K562 (cell line): ENCODE data around the gene GARRE1. TPM values are rescaled to one million over a fixed set of nuclear protein-coding genes. Genes with fewer than 3 reads are reported as not detected.

ENCODE experiments used
- CAMTA2 ChIP-seq: fragments of 250-450 bp; sonication (Bioruptor Pico); conservative IDR thresholded peaks from 2 replicates; pipeline ENCODE4 v1.5.1; 2022
- DPF2 ChIP-seq: fragments of 450-650 bp; IDR thresholded peaks from 2 replicates; pipeline ENCODE4 v1.6.1; 2016
- EGR1 ChIP-seq: fragments of 450-650 bp; conservative IDR thresholded peaks from 2 replicates; pipeline ENCODE4 v1.6.1; 2017; ENCODE audit warnings: mild to moderate bottlenecking
- EP400 ChIP-seq: fragments of 450-650 bp; IDR thresholded peaks from 2 replicates; pipeline ENCODE4 v1.6.1; 2017; ENCODE audit warnings: antibody characterized with exemption, mild to moderate bottlenecking, moderate library complexity
- IRF2 ChIP-seq: sonication (generic); formaldehyde crosslinking; IDR thresholded peaks from 2 replicates; pipeline ENCODE4 v1.8.1; 2022; ENCODE audit warnings: mild to moderate bottlenecking, missing genetic modification reagents
- LARP7 ChIP-seq: fragments of 450-650 bp; IDR thresholded peaks from 2 replicates; pipeline ENCODE4 v1.6.1; 2016
- MIER1 ChIP-seq: fragments of 450-650 bp; IDR thresholded peaks from 2 replicates; pipeline ENCODE4 v1.6.1; 2016; ENCODE audit warnings: antibody characterized with exemption, mild to moderate bottlenecking, low read depth
- POLR3A ChIP-seq: IDR thresholded peaks from 2 replicates; pipeline ENCODE4 v1.6.1; 2011; ENCODE audit warnings: borderline replicate concordance, mild to moderate bottlenecking, moderate library complexity; ENCODE audit not compliant: insufficient read length, insufficient read depth; ENCODE audit errors: extremely low read depth
- RBM14 ChIP-seq: fragments of 200-400 bp; formaldehyde crosslinking; IDR thresholded peaks from 2 replicates; pipeline ENCODE4 v1.6.1; 2018; ENCODE audit warnings: low read depth, mild to moderate bottlenecking, low read length, moderate library complexity, borderline replicate concordance; ENCODE audit not compliant: insufficient read depth
- SETDB1 ChIP-seq: IDR thresholded peaks from one replicate; pipeline ENCODE4 v1.6.1; 2012; ENCODE audit warnings: low read length, control low read depth, inconsistent platforms
- TAF15 ChIP-seq: fragments of 200-400 bp; formaldehyde crosslinking; IDR thresholded peaks from 2 replicates; pipeline ENCODE4 v1.6.1; 2017; ENCODE audit warnings: mild to moderate bottlenecking, low read depth, low read length, moderate library complexity
- TAF9B ChIP-seq: fragments of 450-650 bp; IDR thresholded peaks from 2 replicates; pipeline ENCODE4 v1.6.1; 2018; ENCODE audit warnings: mild to moderate bottlenecking; ENCODE audit not compliant: partially characterized antibody
- TCFL5 ChIP-seq: fragments of 250-450 bp; sonication (Bioruptor Pico); conservative IDR thresholded peaks from 2 replicates; pipeline ENCODE4 v1.6.1; 2021; ENCODE audit warnings: mild to moderate bottlenecking, moderate library complexity, matching md5 sums
- ZNF717 ChIP-seq: fragments of 250-450 bp; sonication (Bioruptor Pico); IDR thresholded peaks from 2 replicates; pipeline ENCODE4 v1.5.0; 2021
- polyA plus RNA-seq, 8 experiments: library from polyadenylated mRNA; depleted of rRNA in 4 of 8; stranded (reverse) in 5 of 8; unstranded in 3 of 8; fragments of >200 nt; fragmentation: Nextera tagmentation in 2 of 8; fragmentation: Illumina TruSeq in 1 of 8; extraction: Ambion mirVana in 2 of 8; extraction: Trizol in 1 of 8; gene quantifications; 2 replicates each; pipeline versions ENCODE4 v1.2.1 to v1.2.3, GENCODE V29; 2011 to 2014; ENCODE audit warnings: inconsistent platforms in 1 of 8, missing spikeins in 1 of 8
- total RNA-seq, 7 experiments: library from RNA; depleted of rRNA in 6 of 7; stranded (reverse); fragments of >200 nt in 6 of 7; fragmentation: Illumina TruSeq in 2 of 7; extraction: Trizol in 2 of 7; gene quantifications; 2 replicates each; pipeline versions ENCODE4 v1.2.1 to v1.2.3, GENCODE V29; 2011 to 2021; ENCODE audit warnings: low replicate concordance in 1 of 7
- TF ChIP-seq, protein P1 (sequence below): fragments of 150-350 bp; IDR thresholded peaks from 2 replicates; pipeline ENCODE4 v1.6.1; 2014; ENCODE audit warnings: low read depth, mild to moderate bottlenecking, low read length, borderline replicate concordance
- TF ChIP-seq, protein P2 (sequence below), 2 experiments: fragments of 450-650 bp in 1 of 2; sonication (generic) in 1 of 2; formaldehyde crosslinking; conservative IDR thresholded peaks; 2 replicates each; pipeline versions ENCODE4 v1.4.0 to v1.8.1; 2020 to 2022; ENCODE audit warnings: mild to moderate bottlenecking in 1 of 2, missing genetic modification reagents in 1 of 2
- TF ChIP-seq, protein P3 (sequence below): fragments of 250-450 bp; sonication (Bioruptor Pico); IDR thresholded peaks from 2 replicates; pipeline ENCODE4 v1.8.0; 2021; ENCODE audit warnings: moderate library complexity, mild to moderate bottlenecking, inconsistent platforms
- TF ChIP-seq, protein P4 (sequence below): fragments of 250-450 bp; sonication (Bioruptor Pico); IDR thresholded peaks from 2 replicates; pipeline ENCODE4 v1.8.0; 2022; ENCODE audit warnings: moderate library complexity, mild to moderate bottlenecking, inconsistent platforms
- TF ChIP-seq, protein P5 (sequence below): fragments of 250-450 bp; sonication (Bioruptor Pico); IDR thresholded peaks from 2 replicates; pipeline ENCODE4 v1.4.0; 2020; ENCODE audit warnings: mild to moderate bottlenecking, moderate library complexity
- TF ChIP-seq, protein P6 (sequence below): sonication (generic); formaldehyde crosslinking; IDR thresholded peaks from 2 replicates; pipeline ENCODE4 v1.8.1; 2023; ENCODE audit warnings: mild to moderate bottlenecking, missing genetic modification reagents

The GARRE1 gene
- total and polyA plus RNA-seq, 9 of the 15 experiments (the other 6 are each of a cell fraction or from before 2014, with no cell fraction given): 1.6 to 12.8 (median 7.5) TPM

DNA sequence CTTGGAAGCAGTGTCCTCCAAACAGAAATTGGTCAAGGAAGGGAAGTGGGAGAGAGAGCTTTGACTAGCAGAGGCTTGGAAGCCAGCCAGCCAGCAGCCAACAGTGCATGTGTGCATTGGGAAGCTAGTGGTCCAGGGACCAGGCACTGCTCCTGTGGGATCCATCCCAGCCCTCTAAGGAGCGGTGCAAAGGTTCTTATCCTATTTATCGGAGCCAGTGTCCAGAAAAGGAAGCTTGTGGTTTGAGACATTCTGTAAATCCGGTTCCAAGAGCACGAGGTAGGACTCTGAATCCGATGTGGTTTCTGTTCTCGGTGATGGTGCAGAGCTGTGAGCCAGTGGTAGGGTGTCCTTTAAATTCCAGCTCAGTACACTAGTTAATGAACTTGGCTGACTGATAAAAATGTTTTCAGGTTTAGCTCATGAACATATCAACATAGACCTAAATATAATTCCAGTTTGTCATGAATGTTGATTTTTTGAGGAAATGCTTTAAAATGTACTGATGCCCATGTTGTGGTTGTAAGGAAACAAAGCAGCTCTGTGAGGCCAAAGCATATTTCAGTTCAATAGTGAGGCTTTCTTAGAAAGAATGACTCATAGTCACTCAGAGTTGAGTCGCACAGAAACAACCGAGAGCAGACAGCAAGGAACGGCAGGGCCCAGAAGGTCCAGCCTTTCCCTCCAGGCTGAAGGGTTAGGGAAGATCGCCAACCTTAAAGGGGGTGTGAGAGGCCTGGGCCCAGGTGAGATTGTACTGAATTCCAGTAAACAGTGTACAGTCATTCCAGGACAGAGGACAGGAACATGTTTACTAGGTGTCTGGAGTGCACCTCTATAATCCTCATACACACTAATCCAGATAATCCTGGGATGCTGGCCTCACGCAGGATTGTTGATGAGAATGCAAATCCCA is 21.5 kb upstream of the GARRE1 start (continued):
- TF ChIP-seq, protein P1, sequence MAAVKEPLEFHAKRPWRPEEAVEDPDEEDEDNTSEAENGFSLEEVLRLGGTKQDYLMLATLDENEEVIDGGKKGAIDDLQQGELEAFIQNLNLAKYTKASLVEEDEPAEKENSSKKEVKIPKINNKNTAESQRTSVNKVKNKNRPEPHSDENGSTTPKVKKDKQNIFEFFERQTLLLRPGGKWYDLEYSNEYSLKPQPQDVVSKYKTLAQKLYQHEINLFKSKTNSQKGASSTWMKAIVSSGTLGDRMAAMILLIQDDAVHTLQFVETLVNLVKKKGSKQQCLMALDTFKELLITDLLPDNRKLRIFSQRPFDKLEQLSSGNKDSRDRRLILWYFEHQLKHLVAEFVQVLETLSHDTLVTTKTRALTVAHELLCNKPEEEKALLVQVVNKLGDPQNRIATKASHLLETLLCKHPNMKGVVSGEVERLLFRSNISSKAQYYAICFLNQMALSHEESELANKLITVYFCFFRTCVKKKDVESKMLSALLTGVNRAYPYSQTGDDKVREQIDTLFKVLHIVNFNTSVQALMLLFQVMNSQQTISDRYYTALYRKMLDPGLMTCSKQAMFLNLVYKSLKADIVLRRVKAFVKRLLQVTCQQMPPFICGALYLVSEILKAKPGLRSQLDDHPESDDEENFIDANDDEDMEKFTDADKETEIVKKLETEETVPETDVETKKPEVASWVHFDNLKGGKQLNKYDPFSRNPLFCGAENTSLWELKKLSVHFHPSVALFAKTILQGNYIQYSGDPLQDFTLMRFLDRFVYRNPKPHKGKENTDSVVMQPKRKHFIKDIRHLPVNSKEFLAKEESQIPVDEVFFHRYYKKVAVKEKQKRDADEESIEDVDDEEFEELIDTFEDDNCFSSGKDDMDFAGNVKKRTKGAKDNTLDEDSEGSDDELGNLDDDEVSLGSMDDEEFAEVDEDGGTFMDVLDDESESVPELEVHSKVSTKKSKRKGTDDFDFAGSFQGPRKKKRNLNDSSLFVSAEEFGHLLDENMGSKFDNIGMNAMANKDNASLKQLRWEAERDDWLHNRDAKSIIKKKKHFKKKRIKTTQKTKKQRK: no peak
- TF ChIP-seq EP400 (no peak), LARP7 (no peak), IRF2 (CRISPR knock-in tag) (no peak), DPF2 (peak; percentile 64; the same call in 1 of the 2 replicates), TAF15 (no peak), SETDB1 (no peak), MIER1 (no peak), TCFL5 (CRISPR knock-in tag) (no peak), EGR1 (no peak), RBM14 (no peak), ZNF717 (CRISPR knock-in tag) (no peak), POLR3A (no peak), TAF9B (no peak), CAMTA2 (CRISPR knock-in tag) (no peak)
- TF ChIP-seq, protein P2, sequence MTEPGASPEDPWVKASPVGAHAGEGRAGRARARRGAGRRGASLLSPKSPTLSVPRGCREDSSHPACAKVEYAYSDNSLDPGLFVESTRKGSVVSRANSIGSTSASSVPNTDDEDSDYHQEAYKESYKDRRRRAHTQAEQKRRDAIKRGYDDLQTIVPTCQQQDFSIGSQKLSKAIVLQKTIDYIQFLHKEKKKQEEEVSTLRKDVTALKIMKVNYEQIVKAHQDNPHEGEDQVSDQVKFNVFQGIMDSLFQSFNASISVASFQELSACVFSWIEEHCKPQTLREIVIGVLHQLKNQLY (CRISPR knock-in tag; conservative IDR thresholded peaks at IDR 0.05): no peak
- TF ChIP-seq, protein P3, sequence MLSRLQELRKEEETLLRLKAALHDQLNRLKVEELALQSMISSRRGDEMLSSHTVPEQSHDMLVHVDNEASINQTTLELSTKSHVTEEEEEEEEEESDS (CRISPR knock-in tag): no peak
- TF ChIP-seq, protein P4, sequence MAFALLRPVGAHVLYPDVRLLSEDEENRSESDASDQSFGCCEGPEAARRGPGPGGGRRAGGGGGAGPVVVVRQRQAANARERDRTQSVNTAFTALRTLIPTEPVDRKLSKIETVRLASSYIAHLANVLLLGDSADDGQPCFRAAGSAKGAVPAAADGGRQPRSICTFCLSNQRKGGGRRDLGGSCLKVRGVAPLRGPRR (CRISPR knock-in tag): no peak
- TF ChIP-seq, protein P5, sequence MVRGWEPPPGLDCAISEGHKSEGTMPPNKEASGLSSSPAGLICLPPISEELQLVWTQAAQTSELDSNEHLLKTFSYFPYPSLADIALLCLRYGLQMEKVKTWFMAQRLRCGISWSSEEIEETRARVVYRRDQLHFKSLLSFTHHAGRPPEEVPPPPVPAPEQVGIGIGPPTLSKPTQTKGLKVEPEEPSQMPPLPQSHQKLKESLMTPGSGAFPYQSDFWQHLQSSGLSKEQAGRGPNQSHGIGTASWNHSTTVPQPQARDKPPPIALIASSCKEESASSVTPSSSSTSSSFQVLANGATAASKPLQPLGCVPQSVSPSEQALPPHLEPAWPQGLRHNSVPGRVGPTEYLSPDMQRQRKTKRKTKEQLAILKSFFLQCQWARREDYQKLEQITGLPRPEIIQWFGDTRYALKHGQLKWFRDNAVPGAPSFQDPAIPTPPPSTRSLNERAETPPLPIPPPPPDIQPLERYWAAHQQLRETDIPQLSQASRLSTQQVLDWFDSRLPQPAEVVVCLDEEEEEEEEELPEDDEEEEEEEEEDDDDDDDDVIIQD (CRISPR knock-in tag): no peak
- TF ChIP-seq, protein P6, sequence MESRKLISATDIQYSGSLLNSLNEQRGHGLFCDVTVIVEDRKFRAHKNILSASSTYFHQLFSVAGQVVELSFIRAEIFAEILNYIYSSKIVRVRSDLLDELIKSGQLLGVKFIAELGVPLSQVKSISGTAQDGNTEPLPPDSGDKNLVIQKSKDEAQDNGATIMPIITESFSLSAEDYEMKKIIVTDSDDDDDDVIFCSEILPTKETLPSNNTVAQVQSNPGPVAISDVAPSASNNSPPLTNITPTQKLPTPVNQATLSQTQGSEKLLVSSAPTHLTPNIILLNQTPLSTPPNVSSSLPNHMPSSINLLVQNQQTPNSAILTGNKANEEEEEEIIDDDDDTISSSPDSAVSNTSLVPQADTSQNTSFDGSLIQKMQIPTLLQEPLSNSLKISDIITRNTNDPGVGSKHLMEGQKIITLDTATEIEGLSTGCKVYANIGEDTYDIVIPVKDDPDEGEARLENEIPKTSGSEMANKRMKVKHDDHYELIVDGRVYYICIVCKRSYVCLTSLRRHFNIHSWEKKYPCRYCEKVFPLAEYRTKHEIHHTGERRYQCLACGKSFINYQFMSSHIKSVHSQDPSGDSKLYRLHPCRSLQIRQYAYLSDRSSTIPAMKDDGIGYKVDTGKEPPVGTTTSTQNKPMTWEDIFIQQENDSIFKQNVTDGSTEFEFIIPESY (CRISPR knock-in tag): no peak
